Thoracic aorta (tissue), 2 donors: ENCODE measurements around the gene RALBP1. TPM values are rescaled to one million over a fixed set of nuclear protein-coding genes. Genes with fewer than 3 reads are reported as not detected.

Experiments
- ATAC-seq: fragments of 150-250 bp; one replicate; pipeline ENCODE4 v1.8.0; 2017; ENCODE audit warnings: low read depth; ENCODE audit not compliant: insufficient number of reproducible peaks, low FRiP score
- DNase-seq: peaks from one replicate; pipeline ENCODE4 v3.0.0-alpha.2; 2020; ENCODE audit warnings: low spot score
- H3K27ac ChIP-seq, 2 donors: fragments of 200-600 bp; sonication (generic); 1 replicate in 1 of 2; 2 replicates in 1 of 2; pipeline ENCODE4 v1.5.1; 2016; ENCODE audit warnings: mild to moderate bottlenecking in 2 of 2, moderate library complexity in 2 of 2
- H3K27me3 ChIP-seq: fragments of 200-600 bp; sonication (generic); replicated peaks from 2 replicates; pipeline ENCODE4 v1.6.0; 2016; ENCODE audit warnings: mild to moderate bottlenecking; ENCODE audit not compliant: insufficient read depth
- H3K36me3 ChIP-seq: fragments of 200-600 bp; sonication (generic); one replicate; pipeline ENCODE4 v1.5.1; 2016
- H3K4me1 ChIP-seq, 2 donors: fragments of 200-600 bp; sonication (generic); 1 replicate in 1 of 2; 2 replicates in 1 of 2; pipeline versions ENCODE4 v1.5.1 to v1.6.0; 2016; ENCODE audit warnings: low read depth in 2 of 2, mild to moderate bottlenecking in 1 of 2; ENCODE audit not compliant: control insufficient read depth in 1 of 2
- H3K4me3 ChIP-seq: fragments of 200-600 bp; sonication (generic); 2 replicates; pipeline ENCODE4 v1.5.1; 2016; ENCODE audit warnings: mild to moderate bottlenecking
- H3K9me3 ChIP-seq: fragments of 200-600 bp; sonication (generic); 2 replicates; pipeline ENCODE4 v1.5.1; 2016
- total RNA-seq, 2 donors: library from RNA; depleted of rRNA; stranded (reverse); fragments of >200 nt; gene quantifications; one replicate each; pipeline versions ENCODE4 v1.1.0 to v1.2.3, GENCODE V29; 2016
- TF ChIP-seq, protein P1 (sequence below): fragments of 200-600 bp; sonication (generic); IDR thresholded peaks from one replicate; pipeline ENCODE4 v1.5.1; 2019; ENCODE audit warnings: antibody characterized with exemption

Gene RALBP1
- total RNA-seq, 2 donors from 2014 or later = 47.1 to 54.2 TPM

DNA sequence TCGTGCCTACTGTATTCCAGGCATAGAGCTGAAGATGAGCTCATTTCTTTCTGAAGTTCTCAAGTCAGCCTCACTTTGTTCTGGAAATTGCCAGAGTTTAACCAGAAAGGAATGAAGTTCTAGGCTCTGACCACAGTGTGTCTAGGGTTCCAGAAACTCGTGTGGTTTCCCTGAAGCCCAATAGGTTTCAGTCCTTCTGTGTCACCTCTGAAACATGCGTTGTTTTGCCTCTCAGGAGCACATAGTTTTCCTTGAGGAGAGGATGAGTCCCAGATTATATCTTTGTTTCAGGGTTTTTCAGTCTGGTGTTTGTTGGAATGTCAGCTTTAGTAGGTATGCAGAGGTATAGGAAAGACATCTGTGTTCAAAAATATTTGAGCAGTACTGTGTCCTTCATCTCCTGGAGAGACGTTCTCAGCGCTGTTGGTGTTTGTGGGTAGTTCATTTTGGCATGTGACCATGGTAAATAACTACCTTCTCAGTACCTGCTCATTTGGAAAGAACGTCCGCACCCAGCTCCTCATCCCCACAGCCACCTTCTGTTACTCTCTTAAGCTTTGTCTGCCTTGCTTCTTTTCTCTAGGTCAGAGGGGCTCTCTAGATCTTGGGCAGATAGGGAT lies 56.6 kb downstream of the RALBP1 start:
- Histone ChIP-seq H3K36me3 (peaks cover 26% of the 10 kb centered on the region), H3K4me1 (peaks cover 3 to 20% of the 10 kb centered on the region in 2 donors), H3K9me3 (no peaks in the 10 kb centered on the region), H3K4me3 (no peak overlapping the region), H3K27me3 (no peaks in the 10 kb centered on the region), H3K27ac (no peak overlapping the region)
- no peak for ATAC-seq
- no peak for DNase-seq
- TF ChIP-seq, protein P1, sequence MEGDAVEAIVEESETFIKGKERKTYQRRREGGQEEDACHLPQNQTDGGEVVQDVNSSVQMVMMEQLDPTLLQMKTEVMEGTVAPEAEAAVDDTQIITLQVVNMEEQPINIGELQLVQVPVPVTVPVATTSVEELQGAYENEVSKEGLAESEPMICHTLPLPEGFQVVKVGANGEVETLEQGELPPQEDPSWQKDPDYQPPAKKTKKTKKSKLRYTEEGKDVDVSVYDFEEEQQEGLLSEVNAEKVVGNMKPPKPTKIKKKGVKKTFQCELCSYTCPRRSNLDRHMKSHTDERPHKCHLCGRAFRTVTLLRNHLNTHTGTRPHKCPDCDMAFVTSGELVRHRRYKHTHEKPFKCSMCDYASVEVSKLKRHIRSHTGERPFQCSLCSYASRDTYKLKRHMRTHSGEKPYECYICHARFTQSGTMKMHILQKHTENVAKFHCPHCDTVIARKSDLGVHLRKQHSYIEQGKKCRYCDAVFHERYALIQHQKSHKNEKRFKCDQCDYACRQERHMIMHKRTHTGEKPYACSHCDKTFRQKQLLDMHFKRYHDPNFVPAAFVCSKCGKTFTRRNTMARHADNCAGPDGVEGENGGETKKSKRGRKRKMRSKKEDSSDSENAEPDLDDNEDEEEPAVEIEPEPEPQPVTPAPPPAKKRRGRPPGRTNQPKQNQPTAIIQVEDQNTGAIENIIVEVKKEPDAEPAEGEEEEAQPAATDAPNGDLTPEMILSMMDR = no peak

DNA sequence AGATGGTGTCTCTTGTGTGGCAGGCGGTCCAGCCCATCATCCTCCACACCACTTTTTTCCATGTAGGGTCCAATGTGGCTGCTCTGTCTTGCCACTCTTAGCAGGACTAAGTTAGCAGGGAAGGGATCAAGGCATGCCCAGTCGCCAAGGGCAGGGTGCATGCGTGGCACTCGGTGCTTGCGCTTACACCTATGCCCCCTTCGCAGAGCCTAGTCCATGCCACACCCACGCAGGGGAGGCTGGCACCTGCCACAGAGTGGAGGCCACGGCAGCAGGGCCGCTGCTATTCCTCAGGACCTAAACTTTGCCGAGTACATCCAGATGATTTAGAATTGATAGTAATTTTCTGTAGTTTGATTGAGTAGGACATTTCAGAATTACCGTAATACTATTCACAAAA lies 59.5 kb downstream of the RALBP1 start:
- no peaks in the 10 kb centered on the region for H3K9me3 ChIP-seq
- peaks cover 23% of the 10 kb centered on the region for H3K36me3 ChIP-seq
- DNase-seq (no peak), ATAC-seq (no peak)
- peak overlapping the region; percentile 64 for H3K4me3 ChIP-seq
- H3K27me3 ChIP-seq = no peaks in the 10 kb centered on the region
- TF ChIP-seq, protein P1 = no peak
- H3K27ac ChIP-seq = peak overlapping the region; percentile 65 to 76
- peaks cover 3 to 20% of the 10 kb centered on the region in 2 donors for H3K4me1 ChIP-seq

DNA sequence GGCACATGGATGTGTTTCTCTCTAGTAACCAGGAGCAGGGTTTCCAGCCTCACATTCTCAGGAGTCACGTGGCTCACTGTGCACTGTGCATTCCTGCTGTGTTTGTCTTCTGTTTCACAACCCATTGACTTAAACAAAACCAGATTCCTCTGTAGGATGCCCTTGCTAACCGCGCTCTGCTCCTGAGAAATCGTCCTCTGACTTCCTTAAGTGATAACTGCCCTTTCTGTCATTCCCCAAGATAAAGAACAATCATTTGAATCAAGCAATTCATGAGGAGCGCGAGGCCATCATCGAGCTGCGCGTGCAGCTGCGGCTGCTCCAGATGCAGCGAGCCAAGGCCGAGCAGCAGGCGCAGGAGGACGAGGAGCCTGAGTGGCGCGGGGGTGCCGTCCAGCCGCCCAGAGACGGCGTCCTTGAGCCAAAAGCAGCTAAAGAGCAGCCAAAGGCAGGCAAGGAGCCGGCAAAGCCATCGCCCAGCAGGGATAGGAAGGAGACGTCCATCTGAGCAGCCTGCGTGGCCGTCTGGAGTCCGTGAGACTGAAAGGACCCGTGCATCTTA lies 60.2 kb downstream of the RALBP1 start:
- ATAC-seq = peak; percentile 30
- H3K4me3 ChIP-seq = peak overlapping the region; percentile 64
- no peaks in the 10 kb centered on the region for H3K9me3 ChIP-seq
- H3K4me1 ChIP-seq = peaks cover 3 to 20% of the 10 kb centered on the region in 2 donors
- H3K27me3 ChIP-seq = no peaks in the 10 kb centered on the region
- TF ChIP-seq, protein P1 = no peak
- H3K36me3 ChIP-seq = peaks cover 23% of the 10 kb centered on the region
- H3K27ac ChIP-seq = peak overlapping the region; percentile 65 to 76
- DNase-seq = no peak

DNA sequence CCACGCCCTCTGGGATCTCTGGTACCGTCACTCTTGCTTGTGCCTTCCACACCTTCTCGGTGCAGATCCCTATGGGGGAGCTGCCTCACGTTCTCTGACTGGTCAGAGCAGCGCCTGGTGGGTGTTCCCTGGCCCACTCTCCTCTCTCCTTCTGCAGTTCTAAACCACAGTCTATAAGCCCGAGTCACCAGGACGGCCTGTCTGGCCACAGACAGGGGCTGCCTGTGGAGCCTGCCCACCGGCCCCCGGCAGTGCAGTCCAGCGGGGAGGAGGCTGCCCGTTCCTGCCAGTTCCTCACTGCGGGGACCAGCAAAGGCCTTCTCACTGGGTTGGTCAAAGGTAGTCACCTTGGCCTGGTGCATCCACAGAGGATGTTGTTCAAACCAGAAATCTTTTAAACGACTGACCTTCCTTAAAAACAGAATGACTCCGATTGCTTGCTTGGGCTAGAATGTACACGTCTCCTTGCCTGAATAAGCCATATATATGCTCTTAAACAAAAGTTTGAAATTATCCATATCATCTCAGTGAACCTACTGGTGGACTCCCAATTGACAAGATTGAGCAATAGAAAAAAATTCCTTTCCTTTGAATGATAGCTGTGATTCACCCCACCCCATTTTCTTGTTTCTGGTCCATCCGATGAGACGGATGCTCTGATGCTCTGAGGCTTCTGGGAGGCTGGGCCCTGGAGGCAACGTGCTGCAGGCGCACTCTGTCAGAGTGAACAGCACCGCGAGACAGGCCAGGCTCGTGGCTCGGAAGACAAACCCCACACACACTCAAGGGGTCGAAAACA lies 61.2 kb downstream of the RALBP1 start:
- H3K27ac ChIP-seq = peak overlapping the region; percentile 65 to 76
- no peaks in the 10 kb centered on the region for H3K9me3 ChIP-seq
- ATAC-seq (no peak), DNase-seq (no peak)
- TF ChIP-seq, protein P1 = no peak
- peaks cover 3 to 20% of the 10 kb centered on the region in 2 donors for H3K4me1 ChIP-seq
- no peaks in the 10 kb centered on the region for H3K27me3 ChIP-seq
- H3K4me3 ChIP-seq = no peak overlapping the region
- peaks cover 19% of the 10 kb centered on the region for H3K36me3 ChIP-seq

DNA sequence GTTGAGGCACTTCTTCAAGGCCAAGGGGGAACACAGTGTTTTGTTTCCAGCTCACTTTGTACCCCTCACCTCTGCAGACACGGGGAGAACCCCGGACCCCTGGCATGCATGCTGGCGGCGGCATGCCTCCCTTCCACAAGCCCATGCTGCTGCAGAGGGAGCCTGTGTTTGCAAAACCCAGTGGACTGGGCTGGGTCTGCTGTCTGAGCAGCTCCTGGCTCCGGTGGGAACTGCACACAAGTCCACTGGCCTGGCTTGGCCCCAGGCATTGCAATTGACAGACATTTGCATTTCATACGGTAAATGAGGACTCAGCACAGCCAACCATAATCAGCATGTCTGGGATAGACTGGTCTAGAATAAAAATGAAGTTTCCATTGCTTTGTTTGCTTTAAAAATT lies 62.4 kb downstream of the RALBP1 start:
- Histone ChIP-seq H3K9me3 (no peaks in the 10 kb centered on the region), H3K27me3 (no peaks in the 10 kb centered on the region), H3K4me1 (peaks cover 3 to 20% of the 10 kb centered on the region in 2 donors), H3K36me3 (peaks cover 14% of the 10 kb centered on the region), H3K4me3 (no peak overlapping the region), H3K27ac (no peak overlapping the region)
- DNase-seq (no peak), ATAC-seq (no peak)
- TF ChIP-seq, protein P1 = no peak
